HEK293T (cell line): ENCODE data around the gene LURAP1L.

Source experiments
- CTCF ChIA-PET: fragments of 350-600 bp; formaldehyde crosslinking; extraction: SDS; loops from one replicate; lab custom pipeline; 2021; ENCODE audit warnings: antibody characterized with exemption, inconsistent platforms; lab: Yijun Ruan, JAX
- POLR2A ChIA-PET: fragments of 350-600 bp; formaldehyde crosslinking; extraction: SDS; loops from one replicate; lab custom pipeline; 2020; ENCODE audit warnings: antibody characterized with exemption, inconsistent platforms; lab: Yijun Ruan, JAX
- DNase-seq: peaks from one replicate; pipeline ENCODE4 v3.0.0; 2012; ENCODE audit warnings: mixed read lengths; ENCODE audit errors: extremely low spot score
- ARNT ChIP-seq: fragments of 450-650 bp; IDR thresholded peaks from 2 replicates; pipeline ENCODE4 v1.6.1; 2017; ENCODE audit warnings: mild to moderate bottlenecking
- BHLHE40 ChIP-seq: fragments of 450-650 bp; IDR thresholded peaks from 2 replicates; pipeline ENCODE4 v1.6.1; 2016; ENCODE audit warnings: mild to moderate bottlenecking, moderate library complexity, borderline replicate concordance
- CTBP1 ChIP-seq: fragments of 450-650 bp; IDR thresholded peaks from 2 replicates; pipeline ENCODE4 v1.6.1; 2016; ENCODE audit warnings: borderline replicate concordance
- ELF4 ChIP-seq: fragments of 450-650 bp; IDR thresholded peaks from 2 replicates; pipeline ENCODE4 v1.6.1; 2017; ENCODE audit warnings: antibody characterized with exemption
- FOXA1 ChIP-seq: fragments of 450-650 bp; IDR thresholded peaks from 2 replicates; pipeline ENCODE4 v1.6.1; 2016; ENCODE audit warnings: mild to moderate bottlenecking
- FOXK2 ChIP-seq: fragments of 450-650 bp; IDR thresholded peaks from 2 replicates; pipeline ENCODE4 v1.6.1; 2016; ENCODE audit warnings: mild to moderate bottlenecking
- FOXM1 ChIP-seq: fragments of 450-650 bp; IDR thresholded peaks from 2 replicates; pipeline ENCODE4 v1.6.1; 2017; ENCODE audit warnings: mild to moderate bottlenecking, borderline replicate concordance
- HDGF ChIP-seq: fragments of 450-650 bp; IDR thresholded peaks from 2 replicates; pipeline ENCODE4 v1.6.1; 2017; ENCODE audit warnings: antibody characterized with exemption, borderline replicate concordance
- L3MBTL2 ChIP-seq: fragments of 450-650 bp; conservative IDR thresholded peaks from 2 replicates; pipeline ENCODE4 v1.6.1; 2016; ENCODE audit warnings: mild to moderate bottlenecking
- LEF1 ChIP-seq: fragments of 450-650 bp; IDR thresholded peaks from 2 replicates; pipeline ENCODE4 v1.6.1; 2017; ENCODE audit warnings: mild to moderate bottlenecking, borderline replicate concordance
- NFRKB ChIP-seq: fragments of 450-650 bp; IDR thresholded peaks from 2 replicates; pipeline ENCODE4 v1.6.1; 2016; ENCODE audit warnings: mild to moderate bottlenecking, moderate library complexity
- SP1 ChIP-seq: fragments of 450-650 bp; IDR thresholded peaks from 2 replicates; pipeline ENCODE4 v1.6.1; 2017
- SUZ12 ChIP-seq: fragments of 450-650 bp; IDR thresholded peaks from 2 replicates; pipeline ENCODE4 v1.6.1; 2016; ENCODE audit warnings: mild to moderate bottlenecking
- TARDBP ChIP-seq: fragments of 450-650 bp; IDR thresholded peaks from 2 replicates; pipeline ENCODE4 v1.6.1; 2016
- ZNF384 ChIP-seq: fragments of 450-650 bp; IDR thresholded peaks from 2 replicates; pipeline ENCODE4 v1.6.1; 2016
- TF ChIP-seq, protein P1 (sequence below): fragments of 450-650 bp; IDR thresholded peaks from 2 replicates; pipeline ENCODE4 v1.6.1; 2016

LURAP1L gene

DNA sequence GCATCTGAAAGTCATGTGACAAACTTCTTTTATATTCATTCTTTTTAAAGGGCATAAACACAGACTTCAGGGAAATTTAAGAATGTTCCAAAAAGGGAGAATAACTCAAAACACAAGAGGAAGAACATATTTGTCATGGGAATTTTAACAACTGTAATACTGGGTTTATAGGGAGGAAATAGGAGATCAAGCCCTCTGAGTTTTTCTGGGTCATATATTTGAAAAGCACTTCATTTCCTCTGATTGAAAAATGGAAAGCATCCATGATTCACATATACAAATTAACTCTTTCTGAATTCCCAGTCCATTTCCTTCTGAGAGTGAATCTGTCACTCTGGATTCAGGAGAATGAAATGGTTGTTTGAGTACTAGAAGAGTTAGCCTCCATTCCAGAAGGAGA is 26.8 kb downstream of the LURAP1L start:
- CTCF ChIA-PET = no interaction called here
- TF ChIP-seq ELF4 (no peak), LEF1 (no peak), ZNF384 (no peak)
- DNase-seq = no peak
- POLR2A ChIA-PET = no interaction called here

DNA sequence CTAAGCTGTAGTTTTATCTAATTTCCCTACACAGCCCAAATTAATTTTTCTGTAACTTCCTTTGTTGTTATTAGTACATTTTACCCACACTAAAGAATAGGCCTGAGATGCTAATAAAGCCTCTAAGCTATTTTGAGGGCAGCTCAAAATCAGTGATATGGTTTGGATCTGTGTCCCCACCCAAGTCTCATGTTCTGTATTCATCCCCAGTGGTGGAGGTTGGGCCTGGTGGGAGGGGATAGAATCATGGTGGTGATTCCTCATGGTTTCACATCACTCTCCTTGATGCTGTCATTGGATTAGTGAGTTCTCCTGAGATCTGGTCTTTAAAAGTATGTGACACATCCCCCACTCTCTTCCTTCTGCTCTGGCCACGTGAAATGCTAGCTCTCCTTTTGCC is 27.3 kb downstream of the LURAP1L start:
- no peak for DNase-seq
- CTCF ChIA-PET = no interaction called here
- POLR2A ChIA-PET = no interaction called here
- TF ChIP-seq SP1 (no peak), FOXA1 (no peak), TARDBP (no peak), L3MBTL2 (no peak), ELF4 (no peak), CTBP1 (no peak), LEF1 (no peak), ARNT (no peak), NFRKB (no peak), SUZ12 (no peak), HDGF (no peak), FOXK2 (no peak)
- TF ChIP-seq, protein P1, sequence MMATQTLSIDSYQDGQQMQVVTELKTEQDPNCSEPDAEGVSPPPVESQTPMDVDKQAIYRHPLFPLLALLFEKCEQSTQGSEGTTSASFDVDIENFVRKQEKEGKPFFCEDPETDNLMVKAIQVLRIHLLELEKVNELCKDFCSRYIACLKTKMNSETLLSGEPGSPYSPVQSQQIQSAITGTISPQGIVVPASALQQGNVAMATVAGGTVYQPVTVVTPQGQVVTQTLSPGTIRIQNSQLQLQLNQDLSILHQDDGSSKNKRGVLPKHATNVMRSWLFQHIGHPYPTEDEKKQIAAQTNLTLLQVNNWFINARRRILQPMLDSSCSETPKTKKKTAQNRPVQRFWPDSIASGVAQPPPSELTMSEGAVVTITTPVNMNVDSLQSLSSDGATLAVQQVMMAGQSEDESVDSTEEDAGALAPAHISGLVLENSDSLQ = no peak

GRCh38 chr9:12808569-12808968 is 33.7 kb downstream of the LURAP1L start:
- POLR2A ChIA-PET = no interaction called here
- TF ChIP-seq ELF4 (no peak), CTBP1 (no peak), HDGF (no peak), ZNF384 (no peak), FOXA1 (no peak), FOXM1 (no peak), L3MBTL2 (no peak), SUZ12 (no peak), ARNT (no peak), NFRKB (no peak), FOXK2 (no peak), SP1 (no peak), TARDBP (no peak), BHLHE40 (no peak)
- TF ChIP-seq, protein P1 = no peak
- CTCF ChIA-PET = interaction anchor here (0.6 to 1.2 kb wide), 2 partner anchors 35 to 140 kb away, joined by 3 read pairs; no protein-coding TSS in a partner anchor
- DNase-seq = no peak

DNA sequence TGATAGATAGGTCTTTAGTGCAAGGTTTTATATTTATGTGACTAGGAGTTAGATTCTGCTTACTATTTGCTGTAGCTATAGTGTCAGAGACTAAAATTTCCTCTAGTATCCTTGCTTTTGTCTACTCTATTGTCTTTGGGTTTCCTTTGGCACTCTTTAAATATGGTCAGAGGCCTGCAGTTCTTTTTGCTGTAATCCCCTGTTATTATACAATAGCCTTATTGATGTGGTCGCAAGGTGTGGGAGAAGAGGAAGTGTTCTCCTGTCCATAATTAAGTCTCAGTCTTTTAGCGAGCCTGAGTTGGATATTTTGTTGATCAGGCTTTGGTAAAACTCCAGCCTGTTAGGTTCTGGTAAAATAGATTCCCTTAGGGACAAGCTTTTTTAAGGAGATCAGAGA is 34.9 kb downstream of the LURAP1L start:
- POLR2A ChIA-PET = interaction anchor here (1.4 kb wide), 1 partner anchor 33 kb away, joined by 5 read pairs; no protein-coding TSS in a partner anchor
- TF ChIP-seq ELF4 (no peak), LEF1 (no peak), FOXA1 (no peak), ARNT (no peak), FOXK2 (no peak), BHLHE40 (no peak), FOXM1 (no peak), SUZ12 (no peak), SP1 (no peak), ZNF384 (no peak), CTBP1 (no peak), TARDBP (no peak)
- TF ChIP-seq, protein P1 = no peak
- DNase-seq = no peak
- CTCF ChIA-PET = no interaction called here

DNA sequence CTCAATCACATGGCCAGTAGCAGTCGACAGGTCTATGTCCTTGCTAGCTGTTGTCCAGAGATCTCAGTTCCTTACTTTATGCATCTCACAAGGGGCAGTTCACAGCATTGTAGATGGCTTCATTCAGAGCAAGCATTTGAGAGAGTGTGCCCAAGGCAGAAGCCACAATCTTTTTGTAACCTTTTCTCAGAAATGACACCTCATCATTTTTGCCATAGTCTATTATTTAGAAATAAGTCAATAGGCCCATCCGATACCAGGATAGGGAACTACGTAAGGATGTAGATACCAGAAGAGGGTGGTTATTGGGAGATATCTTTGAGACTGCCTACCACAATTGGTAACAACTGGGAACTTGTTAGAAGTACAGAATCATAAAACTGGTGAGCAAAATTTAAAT is 37.1 kb downstream of the LURAP1L start:
- ChIA-PET POLR2A (no interaction called here), CTCF (no interaction called here)
- no peak for DNase-seq
- TF ChIP-seq BHLHE40 (no peak), FOXK2 (no peak), NFRKB (no peak), LEF1 (no peak), ELF4 (no peak), L3MBTL2 (no peak), FOXM1 (no peak), ZNF384 (no peak), HDGF (no peak), ARNT (no peak), TARDBP (no peak), CTBP1 (no peak), FOXA1 (no peak), SP1 (no peak), SUZ12 (no peak)
- TF ChIP-seq, protein P1 = no peak

DNA sequence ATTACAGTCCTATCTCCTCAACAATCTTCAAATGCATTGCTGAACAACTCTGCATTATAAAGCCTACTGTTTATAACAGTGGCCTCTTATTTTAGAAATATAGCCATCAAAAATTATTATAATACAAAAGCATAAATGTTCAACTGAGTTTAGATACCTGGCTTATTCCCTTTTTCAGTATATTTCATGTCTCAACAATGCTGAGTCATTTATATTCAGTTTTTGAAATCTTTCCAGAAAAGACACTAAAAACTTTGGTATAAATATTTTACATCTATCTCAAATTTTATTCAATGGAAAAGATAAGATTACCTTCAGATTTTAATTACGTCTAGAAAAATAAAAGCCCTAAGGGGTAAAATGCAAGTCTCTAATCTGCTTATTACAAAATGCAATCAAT is 37.9 kb downstream of the LURAP1L start:
- TF ChIP-seq FOXA1 (no peak), ZNF384 (no peak)
- DNase-seq = no peak
- ChIA-PET CTCF (interaction anchor here (0.7 kb wide), 1 partner anchor 37 kb away, joined by 3 read pairs; no protein-coding TSS in a partner anchor), POLR2A (no interaction called here)
